Keratinocyte (primary cell): ENCODE results near the gene PRKCSH. TPM values are rescaled to one million over a fixed set of nuclear protein-coding genes. Genes with fewer than 3 reads are reported as not detected.

ENCODE experiments used
- DNase-seq: peaks from one replicate; pipeline ENCODE4 v3.0.0-alpha.2; 2011; ENCODE audit warnings: low read depth, missing footprints, low spot score
- FAIRE-seq: peaks from 2 replicates; lab custom pipeline; 2011; peaks lifted over from hg19 to GRCh38; lab: Jason Lieb, UNC
- H2AFZ ChIP-seq: 2 replicates; pipeline ENCODE4 v1.6.0; 2012; ENCODE audit warnings: low read length, control low read depth, inconsistent platforms; ENCODE audit not compliant: control insufficient read depth
- H3K27ac ChIP-seq: 2 replicates; pipeline ENCODE4 v1.5.1; 2011; ENCODE audit warnings: low read length; ENCODE audit not compliant: control insufficient read depth, insufficient read depth
- H3K27me3 ChIP-seq: 3 replicates; pipeline ENCODE4 v1.6.0; 2011; ENCODE audit warnings: low read length; ENCODE audit not compliant: control insufficient read depth, insufficient read depth; ENCODE audit errors: extremely low read depth
- H3K36me3 ChIP-seq, 2 experiments: 2 replicates in 1 of 2; 3 replicates in 1 of 2; pipeline ENCODE4 v1.5.1; 2011; ENCODE audit warnings: low read length in 2 of 2, mild to moderate bottlenecking in 1 of 2; ENCODE audit not compliant: control insufficient read depth in 2 of 2, insufficient read depth in 2 of 2; ENCODE audit errors: extremely low read depth in 1 of 2
- H3K4me1 ChIP-seq: 3 replicates; pipeline ENCODE4 v1.5.1; 2011; ENCODE audit warnings: low read length; ENCODE audit not compliant: control insufficient read depth, insufficient read depth; ENCODE audit errors: extremely low read depth
- H3K4me2 ChIP-seq: 3 replicates; pipeline ENCODE4 v1.6.0; 2011; ENCODE audit warnings: low read depth, low read length; ENCODE audit not compliant: control insufficient read depth, insufficient read depth; ENCODE audit errors: extremely low read depth
- H3K4me3 ChIP-seq, 3 experiments: fragments of 200-600 bp in 1 of 3; sonication (generic) in 1 of 3; 2 replicates in 2 of 3; 3 replicates in 1 of 3; pipeline ENCODE4 v1.5.1; 2011 to 2016; ENCODE audit warnings: low read length in 3 of 3, mild to moderate bottlenecking in 3 of 3, control low read depth in 2 of 3, inconsistent platforms in 1 of 3, low read depth in 1 of 3, mixed read lengths in 1 of 3, mixed run types in 1 of 3, moderate library complexity in 1 of 3; ENCODE audit not compliant: control insufficient read depth in 2 of 3, insufficient read depth in 2 of 3; ENCODE audit errors: extremely low read depth in 1 of 3
- H3K79me2 ChIP-seq: 2 replicates; pipeline ENCODE4 v1.6.0; 2012; ENCODE audit warnings: low read length; ENCODE audit not compliant: control insufficient read depth, insufficient read depth
- H3K9ac ChIP-seq: 3 replicates; pipeline ENCODE4 v1.6.0; 2011; ENCODE audit warnings: low read length; ENCODE audit not compliant: control insufficient read depth, insufficient read depth; ENCODE audit errors: extremely low read depth
- H3K9me1 ChIP-seq: 3 replicates; pipeline ENCODE4 v1.6.0; 2011; ENCODE audit warnings: low read length; ENCODE audit not compliant: control insufficient read depth, insufficient read depth; ENCODE audit errors: extremely low read depth
- H3K9me3 ChIP-seq: 2 replicates; pipeline ENCODE4 v1.5.1; 2012; ENCODE audit warnings: low read depth, low read length; ENCODE audit not compliant: control insufficient read depth
- H4K20me1 ChIP-seq: 3 replicates; pipeline ENCODE4 v1.6.0; 2011; ENCODE audit warnings: low read length; ENCODE audit not compliant: control insufficient read depth, insufficient read depth; ENCODE audit errors: extremely low read depth
- EZH2 ChIP-seq: IDR thresholded peaks from one replicate; pipeline ENCODE4 v1.6.1; 2012; ENCODE audit warnings: inconsistent platforms, mild to moderate bottlenecking, low read length, moderate library complexity
- dilution Hi-C: fragments of 300-500 bp; cut with MboI; formaldehyde crosslinking; loops from one replicate; pipeline ENCODE4 v1.7.0; 2020; ENCODE audit warnings: low sequenced_read_pairs; ENCODE audit not compliant: extremely low pct_ligation_motif_present
- polyA plus RNA-seq, 5 experiments: library from polyadenylated mRNA; depleted of rRNA in 3 of 5; stranded (reverse) in 3 of 5; stranded (forward) in 1 of 5; unstranded in 1 of 5; fragments of >200 nt; gene quantifications; 1 replicate in 1 of 5; 2 replicates in 3 of 5; 3 replicates in 1 of 5; pipeline versions ENCODE4 v1.2.1 to v1.2.3, GENCODE V29; 2011 to 2012; ENCODE audit warnings: missing spikeins in 2 of 5, low read depth in 1 of 5, low replicate concordance in 1 of 5
- TF ChIP-seq, protein P1 (sequence below), 3 experiments: IDR thresholded peaks in 1 of 3; conservative IDR thresholded peaks in 1 of 3; optimal IDR thresholded peaks in 1 of 3; 2 replicates in 2 of 3; 3 replicates in 1 of 3; pipeline versions ENCODE3 to v1.5.1; 2011; ENCODE audit warnings: low read length in 3 of 3, mild to moderate bottlenecking in 3 of 3, moderate library complexity in 2 of 3, control low read depth in 1 of 3, inconsistent platforms in 1 of 3; ENCODE audit not compliant: insufficient read depth in 2 of 3; ENCODE audit errors: extremely low read depth in 1 of 3

Gene PRKCSH
- polyA plus RNA-seq, 1 donor (not counting 4 experiments of a cell fraction or from before 2014, with no cell fraction given) = 56.3 TPM

DNA sequence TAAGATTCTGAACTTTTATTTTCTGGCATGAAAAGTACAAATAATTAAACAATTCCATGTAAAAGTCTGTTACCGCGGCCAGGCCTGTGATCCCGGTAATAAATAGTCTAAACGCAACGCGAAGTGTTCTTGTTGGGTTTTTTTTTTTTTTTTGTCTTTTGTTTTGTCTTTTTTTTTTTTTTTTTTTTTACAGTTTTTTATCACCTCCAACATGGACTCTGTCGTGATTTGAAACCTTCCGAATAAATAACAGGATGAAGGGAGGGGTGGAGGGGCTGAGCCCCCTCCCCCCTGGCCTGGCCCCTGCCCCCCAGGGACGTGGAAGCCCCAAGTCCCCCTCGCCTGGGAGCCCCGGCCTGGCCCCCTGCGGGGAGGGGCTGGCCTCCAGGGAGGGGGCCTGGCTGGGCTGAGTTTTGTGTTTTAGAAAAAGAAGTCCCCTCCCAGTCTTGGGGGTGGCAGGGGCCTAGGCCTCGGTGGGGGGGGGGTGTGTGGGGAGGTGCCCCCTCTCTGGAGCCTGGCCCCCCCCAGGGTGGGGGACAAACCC is 16.0 kb downstream of the PRKCSH start:
- FAIRE-seq = no peak
- H3K4me1 ChIP-seq = no peaks in the 10 kb centered on the region
- TF ChIP-seq, protein P1, sequence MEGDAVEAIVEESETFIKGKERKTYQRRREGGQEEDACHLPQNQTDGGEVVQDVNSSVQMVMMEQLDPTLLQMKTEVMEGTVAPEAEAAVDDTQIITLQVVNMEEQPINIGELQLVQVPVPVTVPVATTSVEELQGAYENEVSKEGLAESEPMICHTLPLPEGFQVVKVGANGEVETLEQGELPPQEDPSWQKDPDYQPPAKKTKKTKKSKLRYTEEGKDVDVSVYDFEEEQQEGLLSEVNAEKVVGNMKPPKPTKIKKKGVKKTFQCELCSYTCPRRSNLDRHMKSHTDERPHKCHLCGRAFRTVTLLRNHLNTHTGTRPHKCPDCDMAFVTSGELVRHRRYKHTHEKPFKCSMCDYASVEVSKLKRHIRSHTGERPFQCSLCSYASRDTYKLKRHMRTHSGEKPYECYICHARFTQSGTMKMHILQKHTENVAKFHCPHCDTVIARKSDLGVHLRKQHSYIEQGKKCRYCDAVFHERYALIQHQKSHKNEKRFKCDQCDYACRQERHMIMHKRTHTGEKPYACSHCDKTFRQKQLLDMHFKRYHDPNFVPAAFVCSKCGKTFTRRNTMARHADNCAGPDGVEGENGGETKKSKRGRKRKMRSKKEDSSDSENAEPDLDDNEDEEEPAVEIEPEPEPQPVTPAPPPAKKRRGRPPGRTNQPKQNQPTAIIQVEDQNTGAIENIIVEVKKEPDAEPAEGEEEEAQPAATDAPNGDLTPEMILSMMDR (optimal IDR thresholded peaks at IDR 0.05 in 1 of 3, IDR thresholded peaks at IDR 0.05 in 1 of 3, conservative IDR thresholded peaks at IDR 0.05 in 1 of 3; ENCODE audit: extremely low read depth in 1 of 3, insufficient read depth in 2 of 3, low read length in 3 of 3) = no peak
- TF ChIP-seq EZH2 = no peak
- no peaks in the 10 kb centered on the region for H3K79me2 ChIP-seq
- no peaks in the 10 kb centered on the region for H3K9me1 ChIP-seq
- H4K20me1 ChIP-seq = no peaks in the 10 kb centered on the region
- no peak overlapping the region for H2AFZ ChIP-seq
- no peak overlapping the region for H3K27ac ChIP-seq
- no peaks in the 10 kb centered on the region for H3K27me3 ChIP-seq
- H3K36me3 ChIP-seq = peaks cover 14 to 18% of the 10 kb centered on the region in 2 experiments
- no peak overlapping the region for H3K4me3 ChIP-seq
- H3K9ac ChIP-seq = no peak overlapping the region
- DNase-seq = no peak
- no peak overlapping the region for H3K4me2 ChIP-seq
- dilution Hi-C loops = no loop called here
- H3K9me3 ChIP-seq = no peaks in the 10 kb centered on the region

DNA sequence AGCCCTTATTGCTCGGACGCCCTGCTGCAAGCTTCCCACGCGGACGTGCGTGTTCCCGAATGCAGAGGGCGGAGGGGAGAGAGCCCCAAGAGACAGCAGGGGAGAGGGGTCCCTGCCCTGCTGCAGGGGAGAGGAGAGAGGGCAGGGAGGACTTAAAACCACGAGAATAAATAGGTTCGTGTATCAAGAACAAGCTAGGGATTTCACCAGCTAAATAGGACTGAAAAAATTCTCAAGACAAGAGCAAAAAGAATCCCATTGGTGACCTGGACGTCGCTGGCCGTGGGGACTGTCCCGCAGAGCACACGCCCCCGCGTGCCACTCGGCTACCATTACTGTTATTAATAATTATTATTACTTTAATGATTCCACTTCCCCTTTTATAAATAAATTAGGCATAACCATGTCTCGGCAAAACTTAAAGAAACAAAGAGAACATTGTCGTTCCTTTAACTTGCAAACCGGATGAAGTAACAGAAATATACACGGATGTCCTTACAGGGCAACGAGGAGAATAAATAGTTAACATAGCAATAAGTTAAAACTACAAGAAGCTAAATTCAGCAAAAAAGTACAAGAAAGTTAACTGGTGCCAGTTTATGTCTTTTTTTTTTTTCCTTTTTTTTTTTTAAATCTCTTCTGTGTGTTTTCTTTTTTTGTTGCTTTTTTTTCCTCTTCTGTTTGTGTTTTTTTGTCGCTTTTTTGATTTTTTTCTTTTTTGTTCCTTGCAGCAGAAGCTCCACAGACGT is 16.6 kb downstream of the PRKCSH start:
- dilution Hi-C loops = no loop called here
- H3K27me3 ChIP-seq = no peaks in the 10 kb centered on the region
- no peaks in the 10 kb centered on the region for H3K4me1 ChIP-seq
- H3K4me3 ChIP-seq = no peak overlapping the region
- H3K79me2 ChIP-seq = no peaks in the 10 kb centered on the region
- H3K9ac ChIP-seq = no peak overlapping the region
- DNase-seq = no peak
- TF ChIP-seq, protein P1 (optimal IDR thresholded peaks at IDR 0.05 in 1 of 3, IDR thresholded peaks at IDR 0.05 in 1 of 3, conservative IDR thresholded peaks at IDR 0.05 in 1 of 3; ENCODE audit: extremely low read depth in 1 of 3, insufficient read depth in 2 of 3, low read length in 3 of 3) = no peak
- TF ChIP-seq EZH2 = no peak
- H4K20me1 ChIP-seq = no peaks in the 10 kb centered on the region
- FAIRE-seq = no peak
- H3K27ac ChIP-seq = no peak overlapping the region
- peaks cover 13 to 14% of the 10 kb centered on the region in 2 experiments for H3K36me3 ChIP-seq
- H3K4me2 ChIP-seq = no peak overlapping the region
- no peaks in the 10 kb centered on the region for H3K9me3 ChIP-seq
- no peak overlapping the region for H2AFZ ChIP-seq
- H3K9me1 ChIP-seq = no peaks in the 10 kb centered on the region
